Activated CD8-positive, alpha-beta memory T cell treated with anti-CD3 and anti-CD28 coated beads, Interleukin-2, amount 50 U/mL, for 1 hour (primary cell): ENCODE data around the gene MYL12A.

Experiments
- DNase-seq: peaks from one replicate; pipeline ENCODE4 v3.0.0-alpha.2; 2020; ENCODE audit errors: extremely low read depth

Gene MYL12A

DNA sequence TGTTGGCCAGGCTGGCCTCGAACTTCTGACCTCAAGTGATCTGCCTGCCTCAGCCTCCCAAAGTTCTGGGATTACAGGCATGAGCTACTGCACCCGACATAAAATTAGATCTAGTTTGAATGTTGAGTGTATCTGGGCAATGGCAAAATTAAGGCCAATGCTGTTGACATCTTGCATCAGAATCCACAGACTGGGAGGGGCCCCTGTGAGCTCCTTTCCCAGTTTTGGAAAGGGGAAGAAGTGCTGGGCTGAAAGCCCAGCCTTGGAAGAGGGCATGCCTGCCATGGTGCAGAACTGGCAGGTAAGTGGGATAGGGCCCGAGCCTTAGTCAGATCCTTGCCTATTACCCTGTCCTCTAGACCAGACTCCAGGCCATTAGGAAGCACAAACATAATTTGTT, 23.4 kb upstream of the MYL12A start:
- DNase-seq = no peak

DNA sequence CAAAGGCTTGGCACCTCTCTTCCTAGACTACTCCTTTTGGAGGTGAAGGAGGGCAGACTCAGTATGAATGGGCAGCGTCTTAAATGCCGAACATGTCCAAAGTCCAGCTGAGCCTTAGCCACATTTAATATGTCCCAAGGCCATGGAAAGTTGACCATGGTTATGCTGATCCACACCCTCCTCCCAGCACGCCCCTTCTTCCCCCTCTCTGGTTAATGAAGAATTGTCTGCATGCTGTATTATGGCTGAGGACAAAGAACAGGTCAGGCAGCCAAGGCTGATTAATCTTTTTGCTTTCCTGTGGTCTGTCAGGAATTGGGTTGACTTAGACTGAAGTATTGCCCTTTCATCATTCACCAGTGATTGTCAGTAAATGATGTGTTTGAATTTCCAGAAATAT, 22.0 kb upstream of the MYL12A start:
- DNase-seq = no peak

DNA sequence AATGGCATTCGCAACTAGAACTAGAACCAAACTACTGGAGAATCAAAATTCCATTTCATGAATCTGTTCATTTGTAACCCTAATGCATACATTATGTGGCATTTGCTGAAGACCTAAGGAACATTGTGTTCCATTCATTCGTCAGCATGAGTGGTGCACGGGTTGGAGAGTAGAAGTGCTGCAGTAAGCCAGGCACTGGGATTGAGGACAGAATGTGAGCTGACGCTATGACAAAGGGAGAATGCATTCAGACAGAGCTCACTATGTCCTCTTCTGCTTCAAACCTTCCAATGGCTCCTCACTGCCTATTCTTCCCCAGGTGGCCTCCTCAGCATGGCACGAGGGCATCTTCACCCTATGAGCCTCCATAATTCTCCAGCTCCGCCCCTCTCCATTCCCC, 21.6 kb upstream of the MYL12A start:
- DNase-seq = no peak

DNA sequence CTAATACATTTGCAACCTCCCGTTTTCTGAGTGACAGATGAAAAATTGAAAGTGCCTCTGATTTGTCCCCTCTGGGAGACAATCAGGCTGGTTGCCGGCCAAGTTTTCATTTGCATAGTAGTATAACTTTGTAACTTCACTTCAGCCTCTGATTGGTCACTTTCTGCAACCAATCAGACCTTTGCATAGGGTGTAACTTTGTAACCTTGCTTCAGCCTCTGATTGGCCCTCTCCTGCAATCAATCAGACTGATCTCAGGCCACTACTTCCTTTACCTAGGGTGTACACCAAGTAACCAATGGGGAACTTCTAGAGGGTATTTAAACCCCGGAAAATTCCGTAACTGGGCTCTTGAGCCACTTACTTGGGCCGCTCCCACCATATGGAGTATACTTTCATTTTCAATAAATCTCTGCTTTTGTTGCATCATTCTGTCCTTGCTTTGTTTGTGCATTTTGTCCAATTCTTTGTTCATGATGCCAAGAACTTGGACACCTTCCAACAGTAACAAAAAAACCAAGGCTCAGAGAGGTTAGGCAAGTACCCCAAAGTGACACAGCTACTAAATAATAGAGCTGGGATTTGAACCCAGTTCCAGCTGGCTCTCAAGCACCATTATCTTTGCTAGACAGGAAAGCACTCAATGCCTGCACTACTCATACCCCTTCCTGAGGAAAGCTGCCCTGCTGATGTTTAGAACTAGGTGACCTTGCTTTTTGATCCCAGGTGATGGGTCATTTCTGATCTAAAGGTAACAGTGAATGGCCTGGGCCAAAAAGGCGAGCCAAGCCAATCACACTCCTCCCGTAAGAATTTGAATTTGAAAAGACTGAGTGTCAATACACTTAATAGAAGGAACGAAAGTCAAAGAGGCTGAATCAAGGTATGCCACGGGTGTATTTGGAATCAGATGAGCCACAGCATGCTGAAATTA, 16.9 kb upstream of the MYL12A start:
- no peak for DNase-seq

DNA sequence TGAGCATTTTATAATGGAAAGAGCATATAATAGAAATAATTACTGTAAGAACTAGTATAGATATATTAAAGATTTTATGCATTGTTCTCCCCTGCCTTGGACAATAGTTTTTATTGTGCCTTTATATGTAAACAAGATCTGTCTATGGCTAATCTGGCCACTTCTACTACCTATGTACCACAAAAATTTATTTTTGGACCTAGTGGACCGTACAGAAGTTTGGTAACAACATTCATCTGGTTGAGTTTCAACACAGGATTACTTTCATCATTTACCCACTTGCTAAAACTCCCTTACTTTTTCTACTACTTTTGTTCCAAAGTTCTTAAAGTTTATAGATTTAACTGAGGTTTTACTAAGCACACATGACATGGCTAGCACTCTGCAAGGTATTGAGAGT, 14.6 kb upstream of the MYL12A start:
- DNase-seq = no peak

DNA sequence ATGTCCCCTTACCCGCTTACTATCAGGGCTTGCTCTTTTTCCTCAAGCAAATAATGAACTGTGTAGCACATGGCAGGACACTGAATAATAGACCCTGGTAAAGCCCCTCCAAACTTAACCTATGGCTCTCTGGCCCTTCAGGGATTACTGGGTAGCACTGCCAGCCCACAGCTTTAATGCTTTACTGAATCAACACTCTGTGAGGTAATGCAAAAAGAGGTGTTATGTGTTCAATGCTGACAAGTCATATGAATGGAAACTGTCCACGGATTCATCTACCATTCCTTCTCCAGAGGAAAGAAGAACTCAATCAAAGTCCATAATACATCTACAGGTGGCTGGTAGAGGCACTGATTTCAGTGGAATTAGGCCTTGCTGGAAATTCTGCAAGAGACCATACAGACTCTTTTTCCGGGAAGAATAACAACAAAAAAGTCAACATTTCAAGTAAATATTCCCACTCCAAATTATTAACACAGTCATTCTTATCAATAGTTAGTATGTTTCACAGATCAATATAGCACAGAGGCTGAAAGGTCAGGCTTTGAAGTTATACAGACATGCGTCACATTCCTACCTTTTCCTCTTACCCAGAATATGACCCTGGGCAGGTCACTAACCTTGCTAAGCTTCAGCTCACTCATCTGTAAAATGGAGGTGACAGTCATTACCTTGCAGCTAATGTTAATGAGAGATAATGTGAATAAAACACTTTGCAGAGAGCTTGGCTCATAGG, 14.0 kb upstream of the MYL12A start:
- DNase-seq = no peak

DNA sequence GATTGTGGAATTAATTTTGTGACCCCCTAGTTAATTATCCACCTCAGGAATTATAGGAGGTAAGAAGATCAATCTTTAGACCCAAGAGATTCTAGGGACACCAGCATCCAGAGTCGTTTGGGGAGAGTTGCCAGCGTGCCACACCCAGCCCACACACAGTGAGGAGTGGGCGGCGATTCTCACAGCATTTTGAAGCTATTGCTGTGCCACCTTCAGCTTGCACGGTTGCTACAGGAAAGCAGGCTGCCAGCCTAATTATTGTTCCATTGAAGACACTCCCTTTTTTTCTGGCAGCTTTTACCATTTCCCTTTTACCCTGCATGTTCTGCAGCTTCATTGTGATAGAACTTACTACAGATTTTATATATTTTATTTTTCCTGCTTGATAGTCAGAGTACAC, 13.1 kb upstream of the MYL12A start:
- DNase-seq = no peak

DNA sequence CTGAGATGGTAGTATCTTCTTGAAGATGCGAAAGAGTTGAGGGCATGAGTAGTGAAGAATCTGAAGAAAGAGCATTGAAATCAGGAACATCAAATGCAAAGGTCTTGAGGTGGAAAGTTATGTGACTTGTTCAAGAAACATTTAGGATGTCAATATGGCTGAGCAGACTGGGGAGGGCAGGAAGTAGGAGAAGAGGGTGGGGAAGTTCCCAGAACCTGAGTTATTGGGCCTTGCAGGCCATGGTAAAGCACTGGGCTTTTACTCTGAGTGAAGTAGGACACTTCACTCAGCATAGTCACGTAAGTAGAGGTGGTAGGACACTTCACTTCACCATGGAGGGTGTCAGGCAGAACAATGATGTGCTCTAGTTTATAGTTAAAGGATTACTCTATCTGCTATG, 11.8 kb upstream of the MYL12A start:
- DNase-seq = no peak

DNA sequence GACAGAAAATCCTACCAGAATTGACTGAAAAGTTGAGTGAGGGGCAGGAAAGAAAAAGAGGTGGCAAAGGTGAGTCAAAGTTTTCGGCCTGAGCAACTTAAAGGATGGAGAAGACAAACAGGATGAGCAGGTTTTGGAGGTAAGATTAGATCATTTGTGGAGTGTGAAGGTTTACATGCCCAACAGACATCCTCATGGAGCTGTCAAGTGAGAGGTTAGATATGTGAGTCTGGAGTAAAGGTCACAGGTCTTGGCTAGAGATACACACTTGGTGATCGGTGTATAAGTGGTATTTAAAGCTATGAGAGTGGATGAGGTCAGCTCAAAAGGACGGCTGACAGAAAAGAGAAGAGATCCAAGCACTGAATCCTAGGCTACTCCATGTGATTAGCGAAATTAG, 11.1 kb upstream of the MYL12A start:
- no peak for DNase-seq

DNA sequence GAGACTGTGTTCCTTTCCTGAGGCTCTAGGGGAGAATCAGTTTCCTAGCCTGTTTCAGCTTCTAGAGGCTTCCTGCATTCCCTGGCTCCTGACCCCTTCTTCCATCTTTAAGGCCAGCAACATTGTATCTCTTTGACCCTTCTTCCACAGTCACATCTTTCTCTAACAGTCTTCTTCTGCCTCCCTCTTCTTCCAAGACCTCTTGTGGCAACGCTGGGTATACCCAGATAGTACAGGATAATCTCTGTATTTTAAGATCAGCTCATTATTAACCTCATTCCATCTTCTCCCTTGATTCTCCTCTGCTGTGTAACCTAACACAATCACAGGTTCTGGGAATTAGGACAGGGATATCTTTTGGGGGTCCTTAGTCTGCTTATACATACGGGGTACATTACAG, 8.9 kb upstream of the MYL12A start:
- DNase-seq = no peak

DNA sequence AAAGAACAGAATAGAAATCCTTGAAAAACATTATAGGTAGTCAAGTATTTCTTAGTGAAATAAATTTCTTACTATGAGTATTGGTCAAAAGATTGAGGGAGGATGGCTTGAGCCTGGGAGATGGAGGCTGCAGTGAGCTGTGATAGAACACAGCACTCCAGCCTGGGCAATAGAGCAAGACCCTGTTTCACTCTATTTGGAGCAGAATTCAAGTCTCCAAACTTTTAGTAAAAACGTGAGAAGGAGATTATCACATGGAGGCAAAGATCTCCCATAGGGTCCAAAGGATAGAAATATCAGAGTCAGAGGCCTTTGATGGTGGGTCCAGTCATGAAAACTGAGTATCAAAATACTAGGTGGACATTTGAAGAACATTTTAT, 2.4 kb upstream of the MYL12A start:
- DNase-seq = no peak

DNA sequence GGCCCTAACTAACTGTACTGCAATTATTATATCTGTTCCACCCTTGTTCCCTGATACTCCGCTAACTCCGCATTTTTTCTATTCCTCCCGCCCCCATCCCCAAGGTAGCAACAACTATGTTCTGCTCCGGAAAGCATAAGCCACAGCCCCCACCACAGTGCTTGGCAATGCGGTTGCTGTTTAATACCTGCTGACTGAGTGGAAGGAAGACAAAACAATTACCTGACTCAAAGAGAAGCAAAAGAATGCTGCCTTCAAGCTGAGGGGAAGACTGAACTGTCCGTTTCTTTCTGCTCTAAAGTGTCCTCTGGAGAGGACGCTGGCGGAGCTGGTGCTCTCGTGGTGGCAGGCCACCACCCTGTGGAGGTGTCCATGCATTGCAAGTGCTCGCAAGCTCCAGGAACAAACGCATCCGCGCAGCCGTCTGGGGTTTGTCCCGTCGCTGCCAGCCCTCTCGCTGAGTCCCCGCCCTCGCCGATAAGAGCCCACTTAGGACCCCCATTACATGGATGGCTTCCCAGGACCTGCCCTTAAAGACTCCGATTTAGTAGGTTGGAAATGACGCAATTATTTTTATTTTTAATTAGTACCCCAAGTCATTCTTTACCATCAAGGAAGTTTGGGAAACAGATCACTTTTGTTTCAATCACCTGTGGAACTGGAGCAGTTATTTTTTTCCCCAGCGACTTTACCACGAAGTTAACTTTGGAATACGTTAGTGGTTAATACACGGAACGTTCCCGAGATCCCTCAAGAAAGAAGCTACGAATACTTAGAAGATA, 1.6 kb upstream of the MYL12A start:
- DNase-seq = no peak

DNA sequence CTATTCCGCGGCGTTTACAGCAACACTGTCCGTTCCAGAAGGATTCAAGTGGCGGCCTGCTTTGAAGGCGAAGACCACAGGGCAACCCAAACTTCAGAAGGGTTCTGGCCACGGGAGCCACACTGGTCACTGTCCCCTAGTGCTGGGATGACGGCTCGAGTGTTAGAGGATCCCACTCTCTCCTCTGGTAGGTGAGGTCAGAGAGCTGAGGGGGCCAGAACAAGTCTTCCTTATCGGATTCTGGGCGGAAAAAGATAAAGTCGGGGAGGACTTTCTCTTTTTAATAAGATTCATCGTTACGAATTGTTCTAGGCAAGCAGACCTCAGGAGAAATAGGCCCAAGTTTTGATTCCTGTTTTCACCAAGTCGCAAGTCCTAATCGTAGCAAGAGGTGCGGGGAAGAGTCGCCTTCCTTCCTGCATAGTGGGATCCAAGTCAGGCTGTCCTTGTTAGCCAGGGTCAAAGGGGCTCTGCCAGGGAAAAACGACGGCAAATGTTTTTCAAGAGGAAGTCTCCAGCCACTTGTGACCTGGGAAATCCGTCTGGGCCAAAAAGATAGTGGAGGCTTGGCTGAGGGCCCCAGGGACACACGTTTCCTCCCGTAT, 864 bp upstream of the MYL12A start:
- no peak for DNase-seq

DNA sequence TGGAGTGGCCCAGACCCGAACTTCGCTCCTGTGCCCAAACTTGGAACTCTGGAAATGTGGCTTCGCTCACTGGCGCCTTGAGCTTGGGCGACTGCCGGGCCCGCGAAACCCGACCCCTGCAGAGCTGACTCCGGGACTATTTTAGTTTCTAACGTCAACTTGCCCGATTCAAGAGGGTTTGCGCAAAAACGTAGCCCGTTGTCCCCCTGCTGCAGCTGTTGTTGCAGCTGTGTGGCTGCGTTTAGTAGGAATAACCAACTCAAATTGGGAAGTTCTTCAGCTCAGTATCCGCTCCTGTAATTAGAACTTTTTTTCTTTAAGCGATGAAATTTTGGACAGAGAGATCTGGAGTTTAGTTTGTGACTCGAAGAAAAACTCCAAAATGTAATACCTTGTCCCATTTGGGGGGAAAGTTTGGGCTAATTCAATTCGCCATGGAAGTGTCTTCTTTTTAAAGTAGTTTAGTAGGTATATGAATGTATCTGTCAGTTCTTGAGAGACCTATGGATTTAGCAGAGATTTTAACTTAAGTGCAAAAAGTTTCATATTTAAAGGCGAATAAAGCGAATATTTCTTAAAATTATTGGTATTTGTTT, 559 bp downstream of the MYL12A start:
- no peak for DNase-seq

DNA sequence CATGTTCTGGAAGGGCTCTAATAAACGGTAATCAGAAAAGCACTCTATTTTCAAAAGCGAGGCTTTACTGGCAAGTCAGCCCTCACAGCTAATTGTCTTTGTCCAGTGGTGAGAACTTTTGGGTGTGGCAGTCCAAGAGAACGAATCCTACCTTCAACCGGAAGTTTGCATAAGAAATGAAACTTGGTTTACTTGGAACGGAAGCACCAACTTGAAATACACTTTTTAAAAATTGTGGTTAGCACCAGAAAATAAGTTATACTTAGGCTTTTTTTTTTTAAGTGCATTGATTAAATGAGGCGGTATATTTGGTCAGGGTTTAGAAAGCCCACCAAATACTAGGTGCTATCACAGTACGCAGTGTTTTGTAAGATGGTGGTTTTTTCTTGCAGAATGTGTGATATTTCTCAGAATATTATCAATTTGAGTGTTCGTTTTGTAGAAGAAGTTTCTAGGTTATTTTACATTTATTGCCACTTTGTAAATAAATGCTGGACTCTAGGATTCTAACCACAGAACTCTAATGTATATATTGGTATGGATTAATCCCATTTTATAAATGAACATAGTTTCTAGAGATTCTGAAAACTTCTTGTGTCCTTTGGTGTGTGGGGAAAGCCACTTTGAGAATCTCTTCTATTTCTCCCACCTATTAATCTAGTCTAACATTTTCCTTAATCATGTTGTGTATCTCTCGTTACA, 1.2 kb downstream of the MYL12A start:
- DNase-seq = no peak

DNA sequence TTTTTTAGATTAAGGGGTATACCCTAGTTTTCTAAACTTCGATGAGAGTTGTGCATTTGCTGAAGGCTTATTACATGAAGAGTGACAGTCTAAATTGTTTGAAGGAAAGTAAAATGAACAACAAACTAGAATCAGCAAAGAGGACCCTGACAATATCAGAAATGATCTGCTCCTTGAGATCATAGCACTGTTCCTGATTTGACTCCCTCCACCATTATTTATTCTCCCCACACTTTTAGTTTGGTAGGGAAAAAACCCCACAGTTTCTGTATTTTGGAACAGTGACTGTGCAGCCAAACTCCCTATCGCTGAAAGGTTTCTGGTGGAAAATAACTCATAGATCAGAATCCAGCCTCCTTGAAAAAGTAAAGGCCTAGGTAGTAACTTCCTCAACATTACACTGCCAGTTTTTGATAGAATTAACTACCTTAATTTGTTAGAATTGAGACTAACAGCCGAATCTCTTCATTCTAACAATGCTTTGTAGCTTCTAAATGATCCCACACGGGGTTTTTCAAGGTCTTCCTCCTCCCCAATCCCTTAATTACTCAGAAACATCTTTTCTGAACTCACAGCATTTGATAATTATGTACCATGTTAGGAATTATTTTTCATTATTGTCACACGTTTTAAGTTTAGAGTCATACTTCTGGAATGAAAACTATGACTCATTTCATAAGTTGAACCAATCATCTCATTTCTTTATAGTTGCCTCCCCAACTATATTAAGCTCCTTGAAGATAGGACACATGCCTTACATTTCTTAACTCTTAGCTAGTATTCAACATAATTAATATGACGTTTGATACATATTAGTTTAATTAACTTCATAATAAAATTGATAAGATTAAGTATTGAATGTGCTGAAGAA, 2.9 kb downstream of the MYL12A start:
- no peak for DNase-seq

DNA sequence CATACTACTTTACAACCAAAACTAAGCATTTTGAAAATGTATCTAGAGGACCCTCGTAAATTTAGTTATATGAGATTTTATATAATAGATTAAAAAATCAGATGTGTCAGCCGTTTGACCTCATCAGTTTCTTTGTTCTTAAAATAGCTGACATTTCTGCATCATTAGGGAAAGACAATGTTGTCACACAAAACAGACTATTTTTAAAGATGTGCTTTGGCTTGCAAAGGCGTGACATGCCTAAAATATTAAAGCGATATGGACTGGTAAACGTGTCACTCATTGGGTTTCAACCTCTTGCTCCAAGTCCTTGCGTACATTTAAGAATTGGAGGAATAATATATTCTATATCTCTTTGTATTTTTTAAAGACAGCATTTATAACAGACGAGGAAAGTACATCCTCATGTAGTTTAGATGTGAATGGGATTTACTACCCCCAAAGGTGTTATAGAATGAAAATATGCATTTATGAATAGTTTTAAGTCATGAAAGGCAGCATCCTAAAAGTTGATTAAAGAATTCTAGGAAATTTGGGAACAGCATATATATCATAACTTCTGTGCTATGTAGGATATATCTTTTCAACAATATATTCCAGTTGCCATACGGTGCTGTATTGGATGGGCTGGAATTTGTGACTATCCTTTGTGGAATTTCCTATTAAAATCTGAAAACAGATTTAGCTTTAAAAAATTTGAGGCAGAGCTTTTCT, 3.8 kb downstream of the MYL12A start:
- DNase-seq = no peak

DNA sequence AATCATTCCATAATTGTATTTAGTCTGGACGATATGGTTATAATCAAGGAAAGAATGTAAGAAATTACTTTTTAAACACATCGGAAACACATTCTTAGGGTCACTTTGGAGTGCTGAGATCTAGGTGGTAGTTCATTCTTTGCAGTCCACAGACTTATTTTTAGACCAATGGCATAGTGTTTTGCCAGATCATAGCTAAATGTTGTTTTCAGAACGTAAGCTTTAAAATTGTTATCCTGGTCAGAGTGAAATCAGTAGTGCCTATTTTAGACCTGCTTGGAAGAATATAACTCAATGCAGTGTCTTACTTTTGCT, 4.3 kb downstream of the MYL12A start:
- no peak for DNase-seq

DNA sequence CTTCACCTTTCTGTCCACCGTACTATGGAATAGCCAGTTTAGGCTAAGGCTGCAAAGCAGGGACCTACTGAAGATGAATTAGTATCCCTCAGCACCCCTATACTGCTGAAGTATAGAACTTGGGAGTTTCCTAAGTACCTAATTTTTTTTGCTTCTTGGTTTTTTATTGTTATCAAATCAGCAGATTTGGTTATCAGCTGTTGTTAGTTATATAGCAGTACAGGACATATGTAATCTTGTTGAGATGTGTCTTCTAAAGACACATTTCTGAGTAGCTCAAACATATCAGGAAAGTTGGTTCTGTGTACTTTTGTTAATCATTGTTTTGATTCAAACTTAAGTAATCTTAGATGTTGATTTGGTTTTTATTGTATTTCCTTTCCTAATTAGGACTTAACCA, 5.2 kb downstream of the MYL12A start:
- DNase-seq = no peak

DNA sequence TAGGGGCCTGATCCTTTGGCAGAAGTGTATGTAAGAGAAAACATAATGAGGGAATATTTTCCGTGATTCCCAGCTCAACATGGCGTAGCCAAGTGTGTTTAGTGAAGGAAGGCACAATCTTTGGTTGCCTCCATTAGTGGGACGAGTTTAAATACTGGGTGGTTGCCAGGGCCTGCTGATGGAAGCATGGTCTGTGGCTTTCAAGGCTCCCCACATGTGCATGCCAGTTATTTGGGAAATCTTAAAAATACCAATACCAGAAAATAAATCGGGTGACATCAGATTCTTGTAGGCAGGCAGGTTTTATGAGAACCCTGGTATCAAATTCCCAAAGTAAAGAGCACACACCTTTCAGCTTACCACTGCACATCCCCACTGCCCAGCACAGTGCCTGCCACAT, 7.1 kb downstream of the MYL12A start:
- no peak for DNase-seq
